Activated CD4-positive, CD25-positive, alpha-beta regulatory T cell (primary cell): ENCODE data around the gene RHD.
"Not testable (repeated sequence)": the region's sequence is repeated elsewhere in the genome, so short reads cannot be mapped to it uniquely, and the experiment has no call there.

ENCODE experiments used
- DNase-seq, 4 experiments: peaks; one replicate each; lab custom pipeline; 2025; lab: John Stamatoyannopoulos, UW

RHD gene

DNA sequence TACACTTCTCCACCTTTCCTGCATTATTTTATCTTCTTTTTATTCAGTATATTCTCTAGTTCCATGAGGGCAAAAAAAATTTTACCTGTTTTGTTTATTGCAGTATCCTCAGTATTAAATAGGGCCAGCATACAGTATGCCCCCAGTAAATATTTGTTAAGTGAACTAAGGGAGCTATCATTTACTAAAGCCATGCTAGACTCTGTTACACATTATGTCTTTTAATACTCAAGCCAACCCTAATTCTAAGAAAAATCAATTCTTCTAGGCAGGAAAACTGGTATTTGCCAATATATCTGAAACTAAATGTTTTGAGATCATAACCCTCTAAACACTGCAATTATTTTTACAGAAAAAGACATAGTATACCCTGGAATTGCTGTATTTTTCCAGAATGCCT is 84.1 kb downstream of the RHD start:
- no peak for DNase-seq

DNA sequence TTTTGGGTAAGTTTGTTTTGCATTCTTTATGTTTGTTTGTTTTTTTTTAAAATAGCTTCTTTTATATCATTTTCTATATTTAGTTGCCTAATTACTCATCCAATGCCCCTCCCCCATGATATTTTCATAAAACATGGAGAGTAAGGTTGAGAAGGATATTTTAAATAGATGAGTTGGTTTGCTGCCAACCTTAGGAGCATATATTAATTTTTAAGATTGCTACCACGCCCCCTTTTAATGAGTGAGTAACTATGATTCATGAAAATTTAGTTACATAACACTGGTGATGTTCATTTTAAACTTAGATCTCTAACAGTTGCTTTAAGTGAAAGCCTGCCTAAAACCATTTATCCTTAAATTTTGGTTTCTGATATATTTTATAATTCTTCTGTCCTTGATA is 84.5 kb downstream of the RHD start:
- no peak for DNase-seq

DNA sequence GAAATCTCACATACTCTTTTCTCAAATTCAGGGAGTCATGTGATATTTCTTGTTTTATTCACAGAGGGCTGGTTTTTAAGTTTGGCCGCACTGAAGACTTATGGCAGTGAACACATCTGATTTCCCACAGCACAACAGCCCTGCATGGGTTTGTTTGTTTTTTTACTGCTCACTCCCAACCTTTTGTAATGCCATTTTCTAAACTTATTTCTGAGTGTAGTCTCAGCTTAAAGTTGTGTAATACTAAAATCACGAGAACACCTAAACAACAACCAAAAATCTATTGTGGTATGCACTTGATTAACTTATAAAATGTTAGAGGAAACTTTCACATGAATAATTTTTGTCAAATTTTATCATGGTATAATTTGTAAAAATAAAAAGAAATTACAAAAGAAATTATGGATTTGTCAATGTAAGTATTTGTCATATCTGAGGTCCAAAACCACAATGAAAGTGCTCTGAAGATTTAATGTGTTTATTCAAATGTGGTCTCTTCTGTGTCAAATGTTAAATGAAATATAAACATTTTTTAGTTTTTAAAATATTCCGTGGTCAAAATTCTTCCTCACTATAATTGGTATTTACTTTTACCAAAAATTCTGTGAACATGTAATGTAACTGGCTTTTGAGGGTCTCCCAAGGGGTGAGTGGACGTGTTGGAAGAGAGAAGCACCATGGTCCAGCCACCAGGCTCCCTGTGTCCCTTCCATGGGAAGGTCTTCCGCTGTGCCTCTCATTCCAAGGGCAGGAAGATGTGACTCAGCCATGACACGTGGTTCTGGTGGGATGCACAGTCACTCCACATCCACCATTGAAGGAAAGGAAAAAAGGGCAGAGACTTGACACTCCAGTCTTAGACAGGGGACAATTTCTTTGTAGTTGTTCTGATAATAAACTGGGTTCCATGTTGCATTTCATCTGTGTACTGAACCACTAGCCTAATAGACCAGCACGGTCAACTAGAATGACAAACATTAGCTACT is 88.6 kb downstream of the RHD start:
- DNase-seq = no peak

DNA sequence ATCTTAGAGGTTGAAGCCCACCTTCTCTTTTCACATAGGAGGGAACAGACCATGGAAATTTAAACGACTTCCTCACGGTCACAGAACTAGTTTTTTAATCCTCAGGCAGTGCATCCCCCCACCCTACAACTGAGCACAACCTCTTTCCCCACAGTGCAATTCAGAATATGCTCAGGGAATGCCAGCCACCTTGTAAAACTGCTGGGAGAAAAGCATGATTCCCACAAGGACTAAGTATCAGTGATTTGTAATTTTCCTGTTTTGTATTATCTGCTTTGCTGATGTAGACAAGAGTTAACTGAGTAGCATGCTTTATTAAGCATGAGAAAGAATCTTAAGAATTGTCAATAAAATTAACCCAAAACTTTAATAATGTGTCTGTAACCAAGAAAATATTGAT is 89.6 kb downstream of the RHD start:
- no peak for DNase-seq

DNA sequence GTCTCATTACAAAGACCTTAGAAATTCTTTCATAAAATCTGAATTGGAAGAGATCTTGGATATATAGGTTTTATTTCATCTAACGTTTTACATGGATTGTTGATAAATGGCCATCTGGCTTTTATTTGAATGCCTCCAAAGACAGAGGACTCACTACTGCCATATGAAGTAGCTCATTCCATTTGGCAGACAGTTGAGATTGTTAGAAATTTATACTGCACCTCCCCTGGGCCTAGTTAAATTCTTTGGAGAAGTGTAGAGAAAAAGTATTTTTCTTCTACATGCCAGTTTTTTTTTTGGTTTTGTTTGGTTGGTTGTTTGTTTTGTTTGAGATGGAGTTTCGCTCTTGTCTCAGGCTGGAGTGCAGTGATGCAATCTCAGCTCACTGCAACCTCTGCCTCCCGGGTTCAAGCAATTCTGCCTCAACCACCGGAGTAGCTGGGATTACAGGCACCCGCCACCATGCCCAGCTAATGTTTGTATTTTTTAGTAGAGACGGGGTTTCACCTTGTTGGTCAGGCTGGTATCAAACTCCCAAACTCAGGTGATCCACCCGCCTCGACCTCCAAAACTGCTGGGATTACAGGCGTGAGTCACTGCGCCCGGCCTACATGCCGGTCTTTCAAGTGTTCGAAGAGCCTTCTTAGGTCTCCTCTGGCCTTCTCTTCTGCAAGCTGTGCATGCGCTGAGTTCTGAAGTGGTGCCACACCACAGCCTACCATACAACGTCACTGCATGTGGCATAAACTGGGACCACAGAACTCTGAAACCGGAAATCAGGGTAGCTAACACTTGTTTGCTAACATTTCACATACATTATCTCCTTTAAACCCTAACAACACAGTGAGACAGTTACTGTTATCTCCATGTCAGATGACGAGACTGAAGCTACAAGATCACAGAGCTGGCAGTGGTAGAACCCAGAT is 90.6 kb downstream of the RHD start:
- not testable (repeated sequence) for DNase-seq

DNA sequence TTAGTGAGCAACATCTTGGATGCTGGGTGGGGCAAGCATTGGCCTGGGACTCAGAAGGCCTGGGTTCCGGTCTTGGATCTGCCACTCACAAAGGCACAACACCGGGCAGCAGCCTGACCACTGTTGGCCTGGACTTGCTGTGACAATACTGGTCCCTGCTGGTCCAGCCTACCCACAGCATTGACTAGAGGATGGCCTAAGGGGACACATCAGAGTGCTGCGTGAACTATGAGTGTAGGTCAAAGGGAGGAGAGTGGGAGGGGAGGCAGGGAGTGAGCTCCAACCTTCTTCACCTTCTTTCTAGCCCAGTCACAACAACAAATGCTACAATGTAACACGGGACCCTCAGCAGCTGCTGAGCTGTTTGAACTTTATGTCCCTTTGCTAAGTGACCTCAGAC is 96.9 kb downstream of the RHD start:
- no peak for DNase-seq

DNA sequence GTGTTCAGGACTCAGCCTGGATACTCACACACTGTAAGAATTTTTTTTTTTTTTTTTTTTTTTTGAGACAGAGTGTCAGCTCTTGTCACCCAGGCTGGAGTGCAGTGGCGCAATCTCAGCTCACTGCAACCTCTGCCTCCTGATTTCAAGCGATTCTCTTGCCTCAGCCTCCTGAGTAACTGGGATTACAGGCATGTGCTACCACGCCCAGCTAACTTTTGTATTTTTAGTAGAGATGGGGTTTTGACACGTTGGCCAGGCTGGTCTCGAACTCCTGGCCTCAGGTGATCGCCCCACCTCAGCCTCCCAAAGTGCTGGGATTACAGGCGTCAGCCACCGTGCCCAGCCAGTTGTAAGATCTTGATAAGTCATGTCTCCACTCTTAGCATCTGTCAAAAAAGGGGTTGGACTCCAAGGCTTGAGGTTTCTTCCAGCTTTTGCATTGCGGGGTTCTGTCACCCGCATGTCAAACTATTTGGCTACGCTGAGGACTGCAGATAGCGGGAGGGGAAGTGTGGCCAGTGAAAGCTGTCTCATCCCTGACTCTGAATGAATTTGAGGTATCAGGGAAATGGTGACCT is 97.5 kb downstream of the RHD start:
- not testable (repeated sequence) for DNase-seq

DNA sequence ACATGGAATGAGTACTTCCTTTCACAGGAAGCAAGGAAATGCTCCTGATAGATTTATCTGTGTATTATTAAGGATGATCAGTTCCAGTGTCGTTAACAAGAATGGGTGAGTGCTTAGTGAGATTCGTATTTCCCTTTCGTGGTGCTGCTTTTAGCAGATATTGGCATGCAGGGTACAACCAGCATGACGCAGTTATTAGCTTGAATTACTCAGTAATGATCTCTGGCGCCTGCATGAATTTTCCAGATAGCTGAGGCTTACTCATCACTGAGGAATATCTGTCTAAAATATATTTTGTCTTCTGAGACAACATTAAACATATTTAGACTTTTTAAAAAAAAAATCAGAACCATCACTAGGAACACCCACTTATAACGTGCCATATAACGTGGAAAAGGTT is 99.4 kb downstream of the RHD start:
- DNase-seq = not testable (repeated sequence)

DNA sequence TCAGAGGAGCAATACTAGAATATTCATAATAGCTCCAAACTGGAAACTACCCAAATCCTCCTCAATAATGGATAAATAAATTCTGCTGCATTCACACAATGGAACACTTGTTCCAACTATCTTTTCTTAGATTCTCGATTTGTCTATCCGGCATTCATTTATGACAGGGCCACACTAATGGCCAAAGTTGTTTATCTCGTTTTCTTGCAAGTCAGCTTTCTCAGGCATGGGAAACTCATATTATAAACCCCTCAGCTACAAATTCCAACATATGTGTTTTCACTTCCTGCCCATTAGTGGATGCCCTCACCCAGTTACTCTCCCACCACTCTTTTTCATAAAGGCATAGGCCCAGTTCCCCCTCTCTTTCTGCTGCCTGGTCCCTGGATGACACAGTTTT is 106.1 kb downstream of the RHD start:
- DNase-seq = not testable (repeated sequence)
